Raji (cell line): ENCODE measurements around the gene COL27A1.

Experiments used
- POLR2A ChIP-seq: IDR thresholded peaks from 2 replicates; pipeline ENCODE4 v1.6.1; 2011; ENCODE audit warnings: low read depth, low read length, control low read depth; ENCODE audit not compliant: insufficient read depth

The COL27A1 gene

GRCh38 chr9:114330636-114331035 lies 175.3 kb downstream of the COL27A1 start:
- no peak for TF ChIP-seq POLR2A

- TF ChIP-seq POLR2A = no peak
These were observed 179.2 kb downstream of the COL27A1 start for GRCh38 chr9:114334490-114334889.

GRCh38 chr9:114335745-114336144 lies 180.4 kb downstream of the COL27A1 start:
- no peak for TF ChIP-seq POLR2A

- TF ChIP-seq POLR2A = no peak
These were observed 180.8 kb downstream of the COL27A1 start for GRCh38 chr9:114336157-114336556.

- no peak for TF ChIP-seq POLR2A
These were observed 181.5 kb downstream of the COL27A1 start for GRCh38 chr9:114336699-114337395.

GRCh38 chr9:114338187-114338586 lies 182.8 kb downstream of the COL27A1 start:
- no peak for TF ChIP-seq POLR2A

- TF ChIP-seq POLR2A = no peak
These were observed 184.0 kb downstream of the COL27A1 start for GRCh38 chr9:114339130-114339908.

GRCh38 chr9:114341152-114341830 lies 186.0 kb downstream of the COL27A1 start:
- no peak for TF ChIP-seq POLR2A

- TF ChIP-seq POLR2A = no peak
These were observed 186.7 kb downstream of the COL27A1 start for GRCh38 chr9:114341991-114342390.

GRCh38 chr9:114342755-114343440 lies 187.6 kb downstream of the COL27A1 start:
- TF ChIP-seq POLR2A = no peak

- TF ChIP-seq POLR2A = no peak
These were observed 188.3 kb downstream of the COL27A1 start for GRCh38 chr9:114343471-114344187.

GRCh38 chr9:114344188-114344566 lies 188.8 kb downstream of the COL27A1 start:
- no peak for TF ChIP-seq POLR2A

- TF ChIP-seq POLR2A = no peak
These were observed 189.4 kb downstream of the COL27A1 start for GRCh38 chr9:114344692-114345091.

- TF ChIP-seq POLR2A = no peak
These were observed 190.2 kb downstream of the COL27A1 start for GRCh38 chr9:114345493-114346065.

- TF ChIP-seq POLR2A = no peak
These were observed 190.8 kb downstream of the COL27A1 start for GRCh38 chr9:114346146-114346545.

GRCh38 chr9:114347675-114348074 lies 192.3 kb downstream of the COL27A1 start:
- TF ChIP-seq POLR2A = no peak
